Suprapubic skin (tissue), 3 donors: Measurements from ENCODE around the gene ANK3.

ENCODE experiments used
- CTCF ChIP-seq, 2 donors: fragments of 200-600 bp in 1 of 2; fragments of 450-650 bp in 1 of 2; sonication (generic) in 1 of 2; IDR thresholded peaks; one replicate each; pipeline ENCODE4 v1.5.1; 2016 to 2019; ENCODE audit warnings: antibody characterized with exemption in 2 of 2, mild to moderate bottlenecking in 1 of 2, moderate library complexity in 1 of 2
- POLR2A ChIP-seq, 2 donors: fragments of 450-650 bp; IDR thresholded peaks; one replicate each; pipeline ENCODE4 v1.6.1; 2017; ENCODE audit warnings: antibody characterized with exemption in 2 of 2, mild to moderate bottlenecking in 2 of 2, moderate library complexity in 2 of 2

- TF ChIP-seq CTCF (IDR thresholded peaks at IDR 0.05), result no peak
- no peak for TF ChIP-seq POLR2A (IDR thresholded peaks at IDR 0.05)
Observed at GRCh38 chr10:60139798-60140566, 249.7 kb downstream of the ANK3 start.
